Measurements from ENCODE around the gene BBC3.

Gene BBC3

GRCh38 chr19:47231215-47232054 lies 436 bp upstream of the BBC3 start:
- DNase-seq (ENCODE audit: low read depth in 2 of 2), result peak; percentile 82 to 89

GRCh38 chr19:47230054-47230920 lies 712 bp downstream of the BBC3 start:
- DNase-seq (ENCODE audit: low read depth in 2 of 2), result peak; percentile 66 to 69

- DNase-seq (ENCODE audit: low read depth in 2 of 2), result no peak
Observed at GRCh38 chr19:47229676-47230053, 1.3 kb downstream of the BBC3 start.

GRCh38 chr19:47228937-47229675 lies 1.9 kb downstream of the BBC3 start:
- DNase-seq (ENCODE audit: low read depth in 2 of 2), result no peak

GRCh38 chr19:47228168-47228936 lies 2.6 kb downstream of the BBC3 start:
- DNase-seq (ENCODE audit: low read depth in 2 of 2), result no peak

GRCh38 chr19:47227352-47228167 lies 3.4 kb downstream of the BBC3 start:
- DNase-seq (ENCODE audit: low read depth in 2 of 2), result no peak

GRCh38 chr19:47226426-47227351 lies 4.3 kb downstream of the BBC3 start:
- DNase-seq (ENCODE audit: low read depth in 2 of 2), result peak in 1 of 2 donors; percentile 22

- DNase-seq (ENCODE audit: low read depth in 2 of 2), result peak; percentile 75 to 82
Observed at GRCh38 chr19:47225746-47226425, 5.1 kb downstream of the BBC3 start.

- no peak for DNase-seq (ENCODE audit: low read depth in 2 of 2)
Observed at GRCh38 chr19:47221890-47222289, 9.1 kb downstream of the BBC3 start.

- no peak for DNase-seq (ENCODE audit: low read depth in 2 of 2)
Observed at GRCh38 chr19:47221080-47221841, 9.7 kb downstream of the BBC3 start.

- DNase-seq (ENCODE audit: low read depth in 2 of 2), result no peak
Observed at GRCh38 chr19:47215581-47215980, 15.4 kb downstream of the BBC3 start.

GRCh38 chr19:47210689-47211316 lies 20.2 kb downstream of the BBC3 start:
- peak; percentile 51 to 71 for DNase-seq (ENCODE audit: low read depth in 2 of 2)

GRCh38 chr19:47210180-47210490 lies 20.9 kb downstream of the BBC3 start:
- DNase-seq (ENCODE audit: low read depth in 2 of 2), result no peak

GRCh38 chr19:47209319-47210179 lies 21.4 kb downstream of the BBC3 start:
- DNase-seq (ENCODE audit: low read depth in 2 of 2), result no peak

- DNase-seq (ENCODE audit: low read depth in 2 of 2), result no peak
Observed at GRCh38 chr19:47203254-47203653, 27.7 kb downstream of the BBC3 start.

GRCh38 chr19:47200530-47200929 lies 30.5 kb downstream of the BBC3 start:
- DNase-seq (ENCODE audit: low read depth in 2 of 2), result no peak

GRCh38 chr19:47197141-47197540 lies 33.9 kb downstream of the BBC3 start:
- DNase-seq (ENCODE audit: low read depth in 2 of 2), result no peak

Measured in stimulated activated CD8-positive, alpha-beta memory T cell treated with anti-CD3 and anti-CD28 coated beads, Interleukin-7, amount 100 ng/mL, for 1 hour (primary cell).